Activated CD8-positive, alpha-beta T cell treated with anti-CD3 and anti-CD28 coated beads for 36 hours (primary cell): ENCODE data around the gene RALB. TPM values are rescaled to one million over a fixed set of nuclear protein-coding genes. Genes with fewer than 3 reads are reported as not detected.

Experiments
- ATAC-seq: fragments of 200-7000 bp; cut with Tn5 transposase; one replicate; pipeline ENCODE4 v1.10.0; 2021; ENCODE audit warnings: mild to moderate bottlenecking, moderate library complexity
- CTCF ChIA-PET: fragments of 350-600 bp; sonication (Branson Sonifier 250); formaldehyde crosslinking; loops from one replicate; lab custom pipeline; 2021; ENCODE audit warnings: antibody characterized with exemption; lab: Charles Lee
- POLR2A ChIA-PET: fragments of 350-600 bp; sonication (Branson Sonifier 250); formaldehyde crosslinking; loops from one replicate; lab custom pipeline; 2021; ENCODE audit warnings: antibody characterized with exemption; lab: Charles Lee
- DNase-seq: peaks from one replicate; pipeline ENCODE4 v3.0.0-alpha.2; 2020
- H3K27ac Mint-ChIP-seq: one replicate; pipeline ENCODE4 v1.8.0; 2021; ENCODE audit warnings: mild to moderate bottlenecking, mixed read lengths
- H3K27me3 Mint-ChIP-seq: one replicate; pipeline ENCODE4 v1.8.0; 2021; ENCODE audit warnings: mixed read lengths
- H3K36me3 Mint-ChIP-seq: one replicate; pipeline ENCODE4 v1.8.0; 2021; ENCODE audit warnings: low read depth, mixed read lengths
- H3K4me1 Mint-ChIP-seq: one replicate; pipeline ENCODE4 v1.8.0; 2021; ENCODE audit warnings: low read depth, mixed read lengths
- H3K4me3 Mint-ChIP-seq: one replicate; pipeline ENCODE4 v1.8.0; 2021; ENCODE audit warnings: mild to moderate bottlenecking, moderate library complexity, mixed read lengths
- H3K9me3 Mint-ChIP-seq: one replicate; pipeline ENCODE4 v1.8.0; 2021; ENCODE audit warnings: mixed read lengths
- intact Hi-C: fragments of 100-400 bp; cut with micrococcal nuclease; formaldehyde crosslinking; loops from one replicate; pipeline ENCODE4 v1.10.0; 2022
- total RNA-seq, 2 experiments: library from RNA; stranded (reverse); gene quantifications; one replicate each; pipeline ENCODE4 v1.2.3, GENCODE V29; 2021
- TF ChIP-seq, protein P1 (sequence below): fragments of 200-600 bp; IDR thresholded peaks from one replicate; pipeline ENCODE4 v1.8.0; 2022; ENCODE audit warnings: antibody characterized with exemption, mild to moderate bottlenecking

The RALB gene
- total RNA-seq, 2 experiments from 2014 or later, result 16.7 to 17.6 TPM

DNA sequence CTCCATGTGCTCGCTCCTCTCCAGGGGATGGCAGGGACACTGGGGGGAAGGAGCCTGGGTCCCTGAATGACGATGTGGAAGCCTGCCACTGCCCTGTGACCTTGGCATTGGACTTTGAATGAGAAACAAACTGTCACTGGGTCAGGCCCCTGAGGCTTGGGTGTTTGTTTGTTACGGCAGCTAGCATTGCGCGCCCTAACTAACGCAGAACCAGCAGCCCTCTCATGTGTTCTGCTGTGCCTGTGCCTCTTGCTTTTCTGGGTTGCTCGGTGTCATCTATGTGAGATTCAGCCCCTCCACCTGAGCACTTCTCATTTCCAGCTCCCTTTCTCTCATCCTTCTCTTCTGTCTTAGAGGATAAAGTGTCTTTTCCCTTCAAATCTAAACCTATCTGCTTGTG lies 69.7 kb downstream of the RALB start:
- intact Hi-C loops, result no loop called here
- Mint-ChIP-seq H3K4me3 (no peak overlapping the region), H3K4me1 (no peaks in the 10 kb centered on the region), H3K9me3 (no peaks in the 10 kb centered on the region), H3K36me3 (no peaks in the 10 kb centered on the region), H3K27me3 (no peaks in the 10 kb centered on the region), H3K27ac (no peak overlapping the region)
- DNase-seq (no peak), ATAC-seq (no peak)
- TF ChIP-seq, protein P1, sequence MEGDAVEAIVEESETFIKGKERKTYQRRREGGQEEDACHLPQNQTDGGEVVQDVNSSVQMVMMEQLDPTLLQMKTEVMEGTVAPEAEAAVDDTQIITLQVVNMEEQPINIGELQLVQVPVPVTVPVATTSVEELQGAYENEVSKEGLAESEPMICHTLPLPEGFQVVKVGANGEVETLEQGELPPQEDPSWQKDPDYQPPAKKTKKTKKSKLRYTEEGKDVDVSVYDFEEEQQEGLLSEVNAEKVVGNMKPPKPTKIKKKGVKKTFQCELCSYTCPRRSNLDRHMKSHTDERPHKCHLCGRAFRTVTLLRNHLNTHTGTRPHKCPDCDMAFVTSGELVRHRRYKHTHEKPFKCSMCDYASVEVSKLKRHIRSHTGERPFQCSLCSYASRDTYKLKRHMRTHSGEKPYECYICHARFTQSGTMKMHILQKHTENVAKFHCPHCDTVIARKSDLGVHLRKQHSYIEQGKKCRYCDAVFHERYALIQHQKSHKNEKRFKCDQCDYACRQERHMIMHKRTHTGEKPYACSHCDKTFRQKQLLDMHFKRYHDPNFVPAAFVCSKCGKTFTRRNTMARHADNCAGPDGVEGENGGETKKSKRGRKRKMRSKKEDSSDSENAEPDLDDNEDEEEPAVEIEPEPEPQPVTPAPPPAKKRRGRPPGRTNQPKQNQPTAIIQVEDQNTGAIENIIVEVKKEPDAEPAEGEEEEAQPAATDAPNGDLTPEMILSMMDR, result no peak
- ChIA-PET CTCF (interaction anchor here (2.8 kb wide), 1 partner anchor 9 kb away, joined by 13 read pairs; no protein-coding TSS in a partner anchor), POLR2A (no interaction called here)

DNA sequence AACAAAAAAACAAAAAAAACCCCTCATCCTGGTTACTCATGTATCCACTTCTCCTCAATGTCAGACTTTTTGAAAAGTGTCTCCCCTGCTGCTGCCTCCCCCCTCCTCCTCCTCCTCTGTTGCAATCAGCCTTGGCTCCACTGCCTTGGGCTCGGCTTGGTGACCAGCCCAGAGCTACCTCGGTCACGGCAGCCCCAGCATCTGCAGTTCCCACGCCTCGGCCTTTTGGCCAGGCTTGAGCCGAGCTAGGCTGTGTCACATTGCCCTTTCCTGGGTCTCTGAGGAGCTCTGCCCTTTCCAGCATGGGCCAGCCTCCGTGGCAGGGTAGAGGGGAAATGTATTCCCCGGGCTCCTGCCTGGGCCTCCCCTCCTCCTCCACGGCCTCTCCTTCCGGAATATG lies 70.6 kb downstream of the RALB start:
- DNase-seq, result no peak
- Mint-ChIP-seq H3K4me1 (no peaks in the 10 kb centered on the region), H3K36me3 (no peaks in the 10 kb centered on the region), H3K27me3 (no peaks in the 10 kb centered on the region), H3K4me3 (no peak overlapping the region), H3K9me3 (no peaks in the 10 kb centered on the region), H3K27ac (no peak overlapping the region)
- ChIA-PET POLR2A (interaction anchor here (1.0 kb wide), 1 partner anchor 9 kb away, joined by 3 read pairs; no protein-coding TSS in a partner anchor), CTCF (interaction anchor here (1.4 to 2.8 kb wide), 2 partner anchors 10 to 353 kb away, joined by 3 to 13 read pairs; no protein-coding TSS in a partner anchor)
- TF ChIP-seq, protein P1, result no peak
- intact Hi-C loops, result no loop called here
- no peak for ATAC-seq

DNA sequence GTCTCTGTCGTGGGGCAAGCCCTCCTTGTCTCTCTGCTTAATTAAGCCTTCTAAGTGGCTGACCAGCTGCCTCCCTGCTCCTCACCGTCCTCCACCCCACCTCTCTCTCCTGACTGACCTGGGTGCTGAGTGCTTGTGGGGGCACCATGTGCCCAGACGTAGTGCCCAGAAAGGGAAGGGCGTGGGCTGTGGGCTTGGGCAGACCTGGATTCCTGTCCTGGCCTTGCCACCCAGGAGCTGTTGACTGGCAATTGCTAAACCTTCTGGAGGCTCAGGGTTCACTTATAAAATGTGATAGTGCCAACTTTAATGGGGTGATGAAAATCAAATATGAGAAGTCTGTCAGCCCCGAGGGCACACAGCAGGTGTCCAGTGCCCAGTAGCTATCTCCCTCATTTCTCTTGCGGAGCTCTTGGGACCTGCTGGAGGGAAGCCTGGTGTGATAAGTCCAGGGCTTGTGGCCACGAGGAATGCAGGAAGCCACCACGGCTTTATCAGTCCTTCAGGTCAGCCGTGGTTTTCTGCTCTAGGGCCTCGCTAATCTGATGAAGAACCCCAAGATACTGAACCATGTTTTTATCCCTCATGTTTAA lies 71.3 kb downstream of the RALB start:
- no peaks in the 10 kb centered on the region for H3K27me3 Mint-ChIP-seq
- no peak overlapping the region for H3K27ac Mint-ChIP-seq
- H3K4me3 Mint-ChIP-seq, result no peak overlapping the region
- POLR2A ChIA-PET, result interaction anchor here (1.0 kb wide), 1 partner anchor 8 kb away, joined by 3 read pairs; no protein-coding TSS in a partner anchor
- no peaks in the 10 kb centered on the region for H3K36me3 Mint-ChIP-seq
- TF ChIP-seq, protein P1, result no peak
- ATAC-seq, result no peak
- H3K9me3 Mint-ChIP-seq, result no peaks in the 10 kb centered on the region
- intact Hi-C loops, result no loop called here
- DNase-seq, result no peak
- H3K4me1 Mint-ChIP-seq, result no peaks in the 10 kb centered on the region
- CTCF ChIA-PET, result interaction anchor here (0.8 to 2.8 kb wide), 4 partner anchors 11 to 352 kb away, joined by 3 to 13 read pairs (median 3); no protein-coding TSS in a partner anchor

DNA sequence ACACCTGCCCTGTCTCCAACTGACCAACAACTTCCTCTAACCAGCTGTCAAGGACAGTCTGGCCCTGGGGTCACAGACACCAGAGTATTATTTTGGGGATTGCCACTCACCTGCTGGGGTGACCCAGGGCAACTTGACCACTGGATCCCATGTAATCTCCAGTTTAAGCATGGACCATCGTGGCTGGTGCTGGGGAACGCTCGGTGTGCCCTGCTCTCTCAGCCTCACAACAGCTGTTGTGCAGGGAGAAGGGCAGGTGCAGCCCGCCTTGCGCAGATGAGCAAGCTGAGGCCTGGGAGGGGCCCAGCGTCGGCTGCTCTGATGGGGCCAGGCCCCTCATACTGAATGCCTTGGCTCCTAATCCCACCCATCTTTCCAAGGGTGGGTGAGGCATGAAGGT lies 72.3 kb downstream of the RALB start:
- TF ChIP-seq, protein P1, result no peak
- Mint-ChIP-seq H3K4me3 (no peak overlapping the region), H3K36me3 (no peaks in the 10 kb centered on the region), H3K27ac (no peak overlapping the region), H3K27me3 (no peaks in the 10 kb centered on the region), H3K9me3 (no peaks in the 10 kb centered on the region), H3K4me1 (no peaks in the 10 kb centered on the region)
- intact Hi-C loops, result no loop called here
- no peak for DNase-seq
- CTCF ChIA-PET, result interaction anchor here (0.6 to 2.8 kb wide), 2 partner anchors 12 to 352 kb away, joined by 3 to 13 read pairs; no protein-coding TSS in a partner anchor
- ATAC-seq, result no peak
- POLR2A ChIA-PET, result no interaction called here

DNA sequence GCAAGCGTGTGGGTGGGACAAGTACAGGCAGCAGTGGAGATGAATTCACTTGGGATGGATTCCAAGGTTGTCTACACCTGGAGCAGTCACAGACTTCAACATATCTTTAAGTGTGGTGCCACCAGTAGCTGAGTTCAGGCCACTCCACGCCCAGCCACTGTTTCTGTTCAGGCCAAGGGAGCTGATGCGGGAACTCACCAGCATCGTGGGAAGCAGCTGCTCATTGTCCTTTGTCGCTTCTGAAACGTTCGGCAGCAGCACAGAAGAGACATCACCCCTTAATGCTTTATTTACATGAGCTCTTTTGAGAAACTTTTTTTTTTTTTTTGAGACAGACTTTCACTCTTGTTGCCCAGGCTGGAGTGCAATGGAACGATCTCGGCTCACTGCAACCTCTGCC lies 73.4 kb downstream of the RALB start:
- CTCF ChIA-PET, result interaction anchor here (1.7 kb wide), 1 partner anchor 13 kb away, joined by 6 read pairs; no protein-coding TSS in a partner anchor
- POLR2A ChIA-PET, result no interaction called here

More for the DNA sequence above, 73.4 kb downstream of the RALB start:
- ATAC-seq, result no peak
- intact Hi-C loops, result no loop called here
- TF ChIP-seq, protein P1, result no peak
- Mint-ChIP-seq H3K36me3 (no peaks in the 10 kb centered on the region), H3K27ac (no peak overlapping the region), H3K4me3 (no peak overlapping the region), H3K4me1 (no peaks in the 10 kb centered on the region), H3K9me3 (no peaks in the 10 kb centered on the region), H3K27me3 (peaks cover 2% of the 10 kb centered on the region)
- no peak for DNase-seq
